Mesenchymal stem cell (in vitro differentiated cells and primary cell): Measurements from ENCODE around the gene TSEN15.

Experiments
- DNase-seq: peaks from one replicate; pipeline ENCODE4 v3.0.0-alpha.2; 2013
- H2AFZ ChIP-seq: one replicate; pipeline ENCODE4 v1.6.1; 2013; ENCODE audit warnings: low read depth, mild to moderate bottlenecking, control low read depth, inconsistent platforms, low read length, moderate library complexity
- H2AK5ac ChIP-seq: 2 replicates; pipeline ENCODE4 v1.6.1; 2013; ENCODE audit warnings: low read length, moderate library complexity, mild to moderate bottlenecking, inconsistent platforms; ENCODE audit not compliant: severe bottlenecking
- H2BK120ac ChIP-seq: one replicate; pipeline ENCODE4 v1.6.1; 2013; ENCODE audit warnings: low read depth, mild to moderate bottlenecking, inconsistent platforms, low read length, moderate library complexity
- H2BK12ac ChIP-seq, 2 experiments: one replicate each; pipeline ENCODE4 v1.6.1; 2013; ENCODE audit warnings: inconsistent platforms in 2 of 2, low read length in 2 of 2, mild to moderate bottlenecking in 2 of 2, moderate library complexity in 2 of 2, control low read depth in 1 of 2
- H2BK15ac ChIP-seq: one replicate; pipeline ENCODE4 v1.6.1; 2013; ENCODE audit warnings: mild to moderate bottlenecking, low read depth, inconsistent platforms; ENCODE audit not compliant: poor library complexity, severe bottlenecking
- H2BK5ac ChIP-seq: 2 replicates; pipeline ENCODE4 v1.6.1; 2013; ENCODE audit warnings: low read depth, mild to moderate bottlenecking, low read length, control low read depth, inconsistent platforms; ENCODE audit not compliant: poor library complexity, severe bottlenecking
- H3K14ac ChIP-seq, 2 experiments: one replicate each; pipeline ENCODE4 v1.6.1; 2013; ENCODE audit warnings: inconsistent platforms in 2 of 2, low read length in 2 of 2, control low read depth in 1 of 2, mild to moderate bottlenecking in 1 of 2, moderate library complexity in 1 of 2
- H3K18ac ChIP-seq, 2 experiments: one replicate each; pipeline ENCODE4 v1.6.1; 2013; ENCODE audit warnings: inconsistent platforms in 2 of 2, low read length in 2 of 2, control low read depth in 1 of 2, low read depth in 1 of 2, mild to moderate bottlenecking in 1 of 2
- H3K23ac ChIP-seq, 2 experiments: one replicate each; pipeline ENCODE4 v1.6.1; 2013; ENCODE audit warnings: inconsistent platforms in 2 of 2, low read length in 2 of 2, mild to moderate bottlenecking in 2 of 2, moderate library complexity in 2 of 2, control low read depth in 1 of 2
- H3K27ac ChIP-seq: 2 replicates; pipeline ENCODE4 v1.5.1; 2013; ENCODE audit warnings: mild to moderate bottlenecking, moderate library complexity, low read length, control low read depth, inconsistent platforms; ENCODE audit not compliant: poor library complexity, severe bottlenecking
- H3K27me3 ChIP-seq, 2 experiments: 2 replicates each; pipeline versions ENCODE4 v1.6.1 to v1.7.0; 2013; ENCODE audit warnings: low read length in 2 of 2, mild to moderate bottlenecking in 2 of 2, moderate library complexity in 2 of 2, control low read depth in 1 of 2, inconsistent platforms in 1 of 2; ENCODE audit not compliant: control insufficient read depth in 1 of 2, insufficient read depth in 1 of 2
- H3K36me3 ChIP-seq, 2 experiments: 2 replicates each; pipeline versions ENCODE4 v1.6.1 to v1.7.0; 2013; ENCODE audit warnings: low read length in 2 of 2, control low read depth in 1 of 2, inconsistent platforms in 1 of 2, low read depth in 1 of 2, mild to moderate bottlenecking in 1 of 2; ENCODE audit not compliant: insufficient read depth in 2 of 2, control insufficient read depth in 1 of 2
- H3K4ac ChIP-seq, 2 experiments: one replicate each; pipeline ENCODE4 v1.6.1; 2013; ENCODE audit warnings: inconsistent platforms in 2 of 2, low read length in 2 of 2, mild to moderate bottlenecking in 2 of 2, moderate library complexity in 2 of 2, control low read depth in 1 of 2, low read depth in 1 of 2
- H3K4me1 ChIP-seq: 2 replicates; pipeline ENCODE4 v1.6.1; 2013; ENCODE audit warnings: low read depth, low read length, control low read depth; ENCODE audit not compliant: control insufficient read depth, insufficient read depth
- H3K4me2 ChIP-seq: 2 replicates; pipeline ENCODE4 v1.6.1; 2013; ENCODE audit warnings: low read length, mild to moderate bottlenecking, inconsistent platforms; ENCODE audit not compliant: poor library complexity, severe bottlenecking
- H3K4me3 ChIP-seq, 2 experiments: 2 replicates each; pipeline versions ENCODE4 v1.5.1 to v1.7.0; 2013; ENCODE audit warnings: low read length in 2 of 2, mild to moderate bottlenecking in 2 of 2, control low read depth in 1 of 2, low read depth in 1 of 2; ENCODE audit not compliant: insufficient read depth in 1 of 2
- H3K79me1 ChIP-seq: replicated peaks from 2 replicates; pipeline ENCODE4 v1.6.1; 2013; ENCODE audit warnings: mild to moderate bottlenecking, control low read depth, low read length, inconsistent platforms; ENCODE audit not compliant: poor library complexity, severe bottlenecking
- H3K9ac ChIP-seq: 2 replicates; pipeline ENCODE4 v1.7.0; 2013; ENCODE audit warnings: mild to moderate bottlenecking, low read length, moderate library complexity
- H3K9me3 ChIP-seq: 2 replicates; pipeline ENCODE4 v1.7.0; 2013; ENCODE audit warnings: mild to moderate bottlenecking, low read length; ENCODE audit not compliant: control insufficient read depth
- H4K8ac ChIP-seq: one replicate; pipeline ENCODE4 v1.6.1; 2013; ENCODE audit warnings: inconsistent platforms, mild to moderate bottlenecking, low read length, moderate library complexity
- H4K91ac ChIP-seq: one replicate; pipeline ENCODE4 v1.6.1; 2013; ENCODE audit warnings: mild to moderate bottlenecking, low read length, inconsistent platforms
- WGBS: methylation state at CpG from one replicate; pipeline ENCODE4 v1.1.7; 2013; ENCODE audit warnings: mixed read lengths; 5-methylcytosine and 5-hydroxymethylcytosine counted together

Gene TSEN15

DNA sequence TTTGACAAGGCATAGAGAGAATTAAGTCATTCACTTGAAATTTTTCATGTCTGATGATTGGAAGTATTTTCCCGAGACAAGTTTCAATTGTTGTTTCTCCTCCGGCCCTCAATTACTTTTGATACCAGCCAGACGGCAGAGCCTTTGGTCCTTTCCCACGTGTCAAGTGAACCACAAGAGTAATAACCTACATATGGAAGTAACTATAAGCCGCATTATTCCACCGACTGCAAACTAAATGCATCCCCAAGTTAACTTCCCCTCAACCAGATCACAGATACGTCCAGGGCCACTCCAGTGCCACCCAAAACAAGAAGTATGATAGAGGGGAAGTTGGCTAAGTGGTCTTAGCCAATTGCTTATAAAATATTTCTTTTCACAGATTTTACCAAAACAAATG lies 34.2 kb upstream of the TSEN15 start:
- H3K79me1 ChIP-seq, result no peaks in the 10 kb centered on the region
- no peak overlapping the region for H3K9ac ChIP-seq
- H2BK15ac ChIP-seq, result no peak overlapping the region
- H2AK5ac ChIP-seq, result no peak overlapping the region
- H3K14ac ChIP-seq, result no peak overlapping the region
- no peak overlapping the region for H3K4me2 ChIP-seq
- H2AFZ ChIP-seq, result no peak overlapping the region
- H3K23ac ChIP-seq, result no peak overlapping the region
- H3K18ac ChIP-seq, result no peak overlapping the region
- no peak overlapping the region for H3K27ac ChIP-seq
- no peak overlapping the region for H4K91ac ChIP-seq
- no peak overlapping the region for H3K4me3 ChIP-seq
- no peaks in the 10 kb centered on the region for H3K4me1 ChIP-seq
- no peak overlapping the region for H2BK120ac ChIP-seq
- no peaks in the 10 kb centered on the region for H3K27me3 ChIP-seq
- H2BK5ac ChIP-seq, result no peak overlapping the region
- 95% methylated on average over 4 of the region's 7 CpGs for WGBS
- no peaks in the 10 kb centered on the region for H3K36me3 ChIP-seq
- no peak overlapping the region for H4K8ac ChIP-seq
- H2BK12ac ChIP-seq, result no peak overlapping the region
- H3K4ac ChIP-seq, result no peak overlapping the region
- H3K9me3 ChIP-seq, result no peaks in the 10 kb centered on the region
- no peak for DNase-seq

DNA sequence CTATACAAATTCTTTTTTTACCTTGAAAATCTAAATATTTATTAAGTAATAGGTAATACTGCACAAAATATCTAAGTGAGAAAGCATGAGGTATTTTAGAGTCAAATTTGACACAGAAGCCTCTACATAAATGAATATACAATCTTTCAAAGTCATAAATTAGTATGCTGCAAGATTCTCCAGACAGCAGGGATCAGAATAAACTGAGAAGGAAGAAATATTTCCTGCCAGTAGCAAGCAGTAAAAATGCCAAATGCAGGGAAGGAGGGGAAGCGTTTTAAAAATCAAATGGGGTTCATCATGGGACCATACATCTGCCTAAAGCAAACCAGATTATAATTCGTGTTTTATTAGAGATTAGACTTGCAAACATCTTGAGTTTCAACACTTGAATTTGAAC lies 32.9 kb upstream of the TSEN15 start:
- no peak for DNase-seq
- Histone ChIP-seq H3K27ac (no peak overlapping the region), H3K27me3 (no peaks in the 10 kb centered on the region), H2BK15ac (no peak overlapping the region), H4K8ac (no peak overlapping the region), H3K14ac (no peak overlapping the region), H3K4me2 (no peak overlapping the region), H3K4ac (no peak overlapping the region), H4K91ac (no peak overlapping the region), H3K23ac (no peak overlapping the region), H3K4me3 (no peak overlapping the region), H2BK120ac (no peak overlapping the region), H2AFZ (no peak overlapping the region), H3K79me1 (no peaks in the 10 kb centered on the region), H3K9me3 (no peaks in the 10 kb centered on the region), H3K36me3 (no peaks in the 10 kb centered on the region), H2AK5ac (no peak overlapping the region), H3K9ac (no peak overlapping the region), H3K18ac (no peak overlapping the region), H2BK5ac (no peak overlapping the region), H2BK12ac (no peak overlapping the region), H3K4me1 (no peaks in the 10 kb centered on the region)
- WGBS, result 38% methylated on average over 2 of the region's 2 CpGs

DNA sequence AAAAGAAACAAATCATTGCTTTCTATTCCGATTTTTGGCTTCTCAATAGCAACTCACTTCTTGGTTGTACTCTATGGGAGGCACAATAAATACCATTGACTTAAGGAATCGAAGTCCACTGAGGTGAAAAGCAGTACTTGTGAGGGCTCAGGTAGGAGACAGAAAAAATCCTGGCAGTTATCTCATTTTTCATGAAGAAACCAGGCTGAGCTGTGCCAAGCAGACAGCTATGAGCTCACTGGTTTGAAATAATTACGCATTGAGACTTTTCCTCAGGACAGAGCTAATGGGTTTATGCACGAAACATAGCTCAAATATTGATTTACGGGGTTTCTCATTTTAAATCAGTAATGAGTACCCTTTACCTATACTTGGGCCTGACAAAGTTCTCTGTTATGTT lies 32.5 kb upstream of the TSEN15 start:
- no peak overlapping the region for H3K9ac ChIP-seq
- H4K8ac ChIP-seq, result no peak overlapping the region
- H2BK12ac ChIP-seq, result no peak overlapping the region
- no peak overlapping the region for H4K91ac ChIP-seq
- H2BK120ac ChIP-seq, result no peak overlapping the region
- H3K79me1 ChIP-seq, result no peaks in the 10 kb centered on the region
- H3K4me2 ChIP-seq, result no peak overlapping the region
- no peaks in the 10 kb centered on the region for H3K36me3 ChIP-seq
- no peak overlapping the region for H3K4me3 ChIP-seq
- no peak overlapping the region for H2BK5ac ChIP-seq
- no peaks in the 10 kb centered on the region for H3K4me1 ChIP-seq
- H3K4ac ChIP-seq, result no peak overlapping the region
- no peaks in the 10 kb centered on the region for H3K9me3 ChIP-seq
- H2AFZ ChIP-seq, result no peak overlapping the region
- H3K18ac ChIP-seq, result no peak overlapping the region
- H2BK15ac ChIP-seq, result no peak overlapping the region
- no peaks in the 10 kb centered on the region for H3K27me3 ChIP-seq
- no peak for DNase-seq
- WGBS, result 84% methylated on average over 3 of the region's 5 CpGs
- no peak overlapping the region for H3K23ac ChIP-seq
- H2AK5ac ChIP-seq, result no peak overlapping the region
- no peak overlapping the region for H3K27ac ChIP-seq
- no peak overlapping the region for H3K14ac ChIP-seq

DNA sequence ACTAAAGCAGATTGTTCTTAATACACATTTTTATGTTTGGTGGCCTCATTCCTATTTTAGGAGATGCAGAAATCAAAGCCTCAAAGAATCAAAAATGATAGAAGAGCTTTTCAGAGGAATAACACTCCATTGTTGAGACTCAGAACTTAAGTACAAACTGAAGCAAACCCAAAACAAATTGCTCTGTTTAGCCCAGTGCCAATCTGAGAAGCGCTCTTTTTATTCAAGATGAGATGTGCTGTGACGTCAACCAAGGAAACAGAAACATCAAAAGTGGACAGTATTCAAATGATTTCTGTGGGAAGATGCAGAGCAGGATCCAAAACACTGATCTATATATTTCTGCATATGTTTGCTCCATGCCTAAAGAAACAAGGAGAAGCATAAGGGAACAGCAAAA lies 32.0 kb upstream of the TSEN15 start:
- DNase-seq, result no peak
- no peak overlapping the region for H2BK120ac ChIP-seq
- no peak overlapping the region for H4K91ac ChIP-seq
- H3K27me3 ChIP-seq, result no peaks in the 10 kb centered on the region
- H3K9me3 ChIP-seq, result no peaks in the 10 kb centered on the region
- no peak overlapping the region for H2AFZ ChIP-seq
- no peaks in the 10 kb centered on the region for H3K79me1 ChIP-seq
- H3K9ac ChIP-seq, result no peak overlapping the region
- no peak overlapping the region for H2BK12ac ChIP-seq
- 100% methylated on average over 2 of the region's 2 CpGs for WGBS
- H3K23ac ChIP-seq, result no peak overlapping the region
- no peaks in the 10 kb centered on the region for H3K4me1 ChIP-seq
- H3K4me2 ChIP-seq, result no peak overlapping the region
- no peaks in the 10 kb centered on the region for H3K36me3 ChIP-seq
- no peak overlapping the region for H3K4ac ChIP-seq
- no peak overlapping the region for H2BK5ac ChIP-seq
- no peak overlapping the region for H3K14ac ChIP-seq
- H4K8ac ChIP-seq, result no peak overlapping the region
- H3K27ac ChIP-seq, result no peak overlapping the region
- H3K4me3 ChIP-seq, result no peak overlapping the region
- H3K18ac ChIP-seq, result no peak overlapping the region
- no peak overlapping the region for H2BK15ac ChIP-seq
- no peak overlapping the region for H2AK5ac ChIP-seq
